ENCODE measurements around the gene EMILIN2.
A peak's percentile ranks its signal among the peaks of the same experiment; 100 is the strongest.
"Not testable (repeated sequence)": the region's sequence is repeated elsewhere in the genome, so short reads cannot be mapped to it uniquely, and the experiment has no call there.

Gene EMILIN2

DNA sequence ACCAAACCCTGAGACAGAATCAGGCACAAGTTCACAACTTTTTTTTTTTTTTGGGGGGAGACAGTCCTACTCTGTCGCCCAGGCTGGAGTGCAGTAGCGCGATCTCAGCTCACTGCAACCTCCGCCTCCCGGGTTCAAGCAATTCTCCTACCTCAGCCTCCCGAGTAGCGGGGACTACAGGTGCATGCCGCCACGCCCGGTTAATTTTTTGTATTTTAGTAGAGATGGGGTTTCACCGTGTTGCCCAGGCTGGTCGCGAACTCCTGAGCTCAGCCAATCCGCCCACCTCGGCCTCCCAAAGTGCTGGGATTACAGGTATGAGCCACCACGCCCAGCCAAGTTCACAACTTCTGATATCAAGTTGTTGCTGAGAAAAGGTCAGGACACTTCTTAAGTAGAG lies 68.7 kb downstream of the EMILIN2 start:
- H3K27ac Mint-ChIP-seq; ATAC-seq (replicated peaks); H3K4me3 Mint-ChIP-seq; DNase-seq; H3K27me3 Mint-ChIP-seq; H3K9me3 Mint-ChIP-seq: not testable (repeated sequence)
- Mint-ChIP-seq H3K4me1 (peaks cover 29 to 42% of the 10 kb centered on the region in 2 donors), H3K36me3 (peaks cover 45 to 68% of the 10 kb centered on the region in 2 donors)

DNA sequence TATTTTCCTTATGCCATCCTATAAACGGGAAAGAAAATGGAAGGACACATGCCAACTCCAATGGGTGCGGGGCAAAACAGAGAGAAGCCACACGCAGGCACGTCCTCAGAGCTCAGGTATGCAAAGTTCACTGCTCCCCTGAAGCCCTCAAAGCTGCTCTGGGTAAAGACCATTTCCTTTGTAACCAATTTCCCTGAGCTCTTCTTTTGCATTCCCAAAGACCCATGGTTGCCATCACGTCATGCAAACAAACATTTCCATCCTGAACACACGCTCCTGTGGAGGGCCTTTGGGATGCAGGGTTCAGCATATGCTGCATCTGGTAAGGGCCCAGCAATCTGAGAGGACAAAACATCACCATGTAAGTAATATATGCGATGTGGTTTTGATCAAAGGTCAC lies 69.4 kb downstream of the EMILIN2 start:
- Mint-ChIP-seq H3K4me3 (peak overlapping the region; percentile 2 to 25), H3K27ac (peak overlapping the region; percentile 85), H3K9me3 (no peaks in the 10 kb centered on the region), H3K4me1 (peaks cover 28 to 42% of the 10 kb centered on the region in 2 donors), H3K36me3 (peaks cover 49 to 68% of the 10 kb centered on the region in 2 donors), H3K27me3 (no peaks in the 10 kb centered on the region)
- DNase-seq, result no peak
- ATAC-seq (replicated peaks), result no peak

GRCh38 chr18:2917259-2918047 lies 70.6 kb downstream of the EMILIN2 start:
- no peaks in the 10 kb centered on the region for H3K27me3 Mint-ChIP-seq
- DNase-seq (no peak), ATAC-seq (replicated peaks) (peak; percentile 79 to 81)
- H3K36me3 Mint-ChIP-seq, result peaks cover 53 to 66% of the 10 kb centered on the region in 2 donors
- H3K4me3 Mint-ChIP-seq, result peak overlapping the region; percentile 61 to 67
- H3K4me1 Mint-ChIP-seq, result peaks cover 28 to 42% of the 10 kb centered on the region in 2 donors
- no peaks in the 10 kb centered on the region for H3K9me3 Mint-ChIP-seq
- peak overlapping the region; percentile 93 for H3K27ac Mint-ChIP-seq

DNA sequence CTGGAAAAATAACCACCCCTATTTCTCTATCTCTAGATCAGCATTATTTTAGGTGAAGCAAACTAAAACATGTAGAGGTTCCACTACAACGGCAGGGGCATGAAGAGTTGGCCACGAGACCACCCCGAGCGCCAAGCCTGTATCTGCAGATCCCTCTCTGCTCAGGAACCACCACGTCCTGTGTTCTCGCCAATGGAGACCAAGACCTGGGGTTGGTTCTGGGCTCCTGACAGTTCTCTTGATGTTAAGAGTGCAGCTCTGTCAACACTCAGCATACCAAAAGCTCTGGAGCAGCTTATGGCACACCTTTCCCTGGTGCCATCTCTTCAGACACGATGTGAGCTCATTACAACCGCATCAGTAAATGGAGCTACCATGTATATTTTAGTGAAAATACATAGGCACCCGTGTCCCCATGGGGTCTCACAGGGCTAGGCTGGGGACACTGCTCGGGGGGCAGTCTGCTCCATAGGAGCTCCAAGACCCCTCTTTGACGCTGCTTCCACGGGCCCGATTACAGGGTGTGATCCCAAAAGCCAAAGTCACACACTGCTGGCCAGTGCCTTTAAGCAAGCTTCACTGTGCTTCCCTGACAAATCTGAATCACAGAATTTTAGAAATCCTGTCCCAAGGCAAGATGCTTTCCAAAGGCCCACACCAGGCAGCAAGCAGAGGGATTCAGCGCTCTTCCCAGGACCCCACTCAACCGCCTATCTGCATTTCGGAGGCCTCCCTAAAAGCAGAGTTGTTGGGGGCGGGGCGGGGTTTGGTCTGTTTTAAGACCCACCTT lies 72.2 kb downstream of the EMILIN2 start:
- peaks cover 21 to 32% of the 10 kb centered on the region in 2 donors for H3K4me1 Mint-ChIP-seq
- H3K4me3 Mint-ChIP-seq, result no peak overlapping the region
- H3K9me3 Mint-ChIP-seq, result no peaks in the 10 kb centered on the region
- ATAC-seq (replicated peaks), result no peak
- H3K27me3 Mint-ChIP-seq, result no peaks in the 10 kb centered on the region
- peaks cover 55 to 60% of the 10 kb centered on the region in 2 donors for H3K36me3 Mint-ChIP-seq
- no peak for DNase-seq
- no peak overlapping the region for H3K27ac Mint-ChIP-seq

DNA sequence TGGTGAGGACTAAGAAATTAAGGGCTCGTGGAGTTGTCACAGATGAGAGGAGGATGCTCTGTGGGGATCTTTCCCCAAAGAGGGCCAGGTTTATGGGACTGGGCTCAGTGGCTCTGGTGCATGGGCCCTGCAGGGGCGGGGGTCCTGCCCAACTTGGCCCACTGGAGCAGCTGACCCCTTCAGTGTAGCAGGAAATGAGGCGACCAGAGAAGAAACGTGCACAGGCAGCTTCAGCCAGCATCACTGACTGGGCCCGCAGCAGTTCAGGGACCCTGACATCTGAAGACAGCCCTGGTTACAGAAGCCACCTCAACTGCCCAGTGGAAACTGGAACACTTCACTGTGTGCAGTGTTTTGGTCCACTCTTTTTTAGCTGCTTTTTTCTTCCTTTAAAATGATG lies 72.8 kb downstream of the EMILIN2 start:
- DNase-seq (no peak), ATAC-seq (replicated peaks) (no peak)
- Mint-ChIP-seq H3K4me3 (no peak overlapping the region), H3K27ac (no peak overlapping the region), H3K9me3 (no peaks in the 10 kb centered on the region), H3K27me3 (no peaks in the 10 kb centered on the region), H3K36me3 (peaks cover 48 to 59% of the 10 kb centered on the region in 2 donors), H3K4me1 (peaks cover 21 to 26% of the 10 kb centered on the region in 2 donors)

DNA sequence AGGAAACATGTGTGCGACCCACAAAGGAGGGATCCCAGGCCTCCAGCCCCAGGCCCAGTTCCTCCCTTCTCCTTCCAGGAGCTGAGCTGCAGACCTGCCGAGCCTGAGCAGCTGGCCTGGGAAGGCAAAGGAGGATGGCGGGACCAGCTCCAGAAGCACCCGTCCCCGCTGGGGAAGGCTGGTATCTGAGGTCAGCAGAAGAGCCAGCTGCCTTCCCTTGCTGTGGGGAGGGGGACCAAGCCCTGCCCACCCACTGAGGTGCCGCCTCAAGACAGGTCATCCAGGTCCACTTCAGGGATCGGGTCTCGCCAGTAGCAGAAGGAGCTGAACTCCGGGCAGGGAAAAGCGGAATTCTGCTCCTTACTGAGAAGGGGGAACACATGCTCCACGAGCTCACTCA lies 73.2 kb downstream of the EMILIN2 start:
- Mint-ChIP-seq H3K4me1 (peaks cover 21 to 26% of the 10 kb centered on the region in 2 donors), H3K27ac (no peak overlapping the region), H3K4me3 (no peak overlapping the region), H3K9me3 (no peaks in the 10 kb centered on the region), H3K36me3 (peaks cover 48 to 59% of the 10 kb centered on the region in 2 donors), H3K27me3 (no peaks in the 10 kb centered on the region)
- ATAC-seq (replicated peaks), result no peak
- no peak for DNase-seq

GRCh38 chr18:2920546-2921343 lies 73.9 kb downstream of the EMILIN2 start:
- H3K4me1 Mint-ChIP-seq, result peaks cover 21 to 26% of the 10 kb centered on the region in 2 donors
- ATAC-seq (replicated peaks) (no peak), DNase-seq (no peak)
- peak overlapping the region; percentile 6 for H3K27ac Mint-ChIP-seq
- H3K27me3 Mint-ChIP-seq, result no peaks in the 10 kb centered on the region
- no peaks in the 10 kb centered on the region for H3K9me3 Mint-ChIP-seq
- H3K36me3 Mint-ChIP-seq, result peaks cover 49 to 59% of the 10 kb centered on the region in 2 donors
- H3K4me3 Mint-ChIP-seq, result peak overlapping the region in 1 of 2 donors; percentile 13

DNA sequence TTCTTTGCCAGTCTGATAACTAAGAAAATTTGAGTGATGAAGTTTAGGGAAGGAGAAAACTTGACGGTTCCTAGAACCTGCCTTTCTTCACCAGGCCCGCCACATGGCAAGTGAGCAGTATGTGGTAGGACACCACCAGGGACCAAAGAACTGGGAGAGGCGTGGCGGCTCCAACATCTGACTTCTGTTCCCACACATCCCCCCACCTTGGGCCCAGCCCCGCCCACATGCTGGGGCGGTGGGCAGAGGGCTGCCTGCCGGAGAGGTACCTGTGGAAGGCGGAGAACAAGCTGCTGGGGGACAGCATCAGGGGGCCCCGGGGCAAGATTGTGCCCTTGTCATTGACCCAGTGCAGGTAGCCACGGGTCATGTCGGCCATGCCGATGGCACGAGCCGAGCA lies 75.0 kb downstream of the EMILIN2 start:
- Mint-ChIP-seq H3K27ac (no peak overlapping the region), H3K36me3 (peaks cover 49 to 56% of the 10 kb centered on the region in 2 donors), H3K4me1 (peaks cover 11 to 17% of the 10 kb centered on the region in 2 donors), H3K27me3 (no peaks in the 10 kb centered on the region), H3K9me3 (no peaks in the 10 kb centered on the region), H3K4me3 (no peak overlapping the region)
- ATAC-seq (replicated peaks) (no peak), DNase-seq (no peak)

- no peak overlapping the region for H3K4me3 Mint-ChIP-seq
- no peak for DNase-seq
- no peak overlapping the region for H3K27ac Mint-ChIP-seq
- no peaks in the 10 kb centered on the region for H3K9me3 Mint-ChIP-seq
- peaks cover 47 to 53% of the 10 kb centered on the region in 2 donors for H3K36me3 Mint-ChIP-seq
- H3K4me1 Mint-ChIP-seq, result peaks cover 0 to under 1% of the 10 kb centered on the region in 2 donors
- ATAC-seq (replicated peaks), result no peak
- no peaks in the 10 kb centered on the region for H3K27me3 Mint-ChIP-seq
Observed at GRCh38 chr18:2923464-2923863, 76.7 kb downstream of the EMILIN2 start.

DNA sequence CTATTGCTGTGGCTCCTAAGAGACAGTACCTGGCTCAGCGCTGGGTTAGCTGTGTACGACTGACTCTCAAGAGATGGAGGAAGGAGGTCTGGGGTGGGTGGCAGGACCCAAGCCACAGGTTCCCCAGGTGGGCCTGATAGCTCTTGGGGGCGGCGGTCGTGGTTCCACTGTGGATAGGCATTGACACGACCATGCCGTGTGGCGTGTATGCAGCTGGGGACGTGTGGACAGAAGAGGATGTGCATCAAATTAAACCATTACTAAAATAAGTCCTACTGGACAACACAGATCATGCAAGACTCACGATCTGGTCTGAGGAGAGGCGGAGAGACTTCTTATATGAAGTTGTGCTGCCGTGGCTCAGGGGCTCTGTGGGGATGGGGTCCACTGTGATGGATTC lies 78.1 kb downstream of the EMILIN2 start:
- no peaks in the 10 kb centered on the region for H3K4me1 Mint-ChIP-seq
- ATAC-seq (replicated peaks) (no peak), DNase-seq (no peak)
- H3K36me3 Mint-ChIP-seq, result peaks cover 47 to 49% of the 10 kb centered on the region in 2 donors
- no peaks in the 10 kb centered on the region for H3K9me3 Mint-ChIP-seq
- H3K27ac Mint-ChIP-seq, result peak overlapping the region; percentile 62
- H3K4me3 Mint-ChIP-seq, result no peak overlapping the region
- no peaks in the 10 kb centered on the region for H3K27me3 Mint-ChIP-seq

GRCh38 chr18:2926528-2926927 lies 79.7 kb downstream of the EMILIN2 start:
- Mint-ChIP-seq H3K4me1 (no peaks in the 10 kb centered on the region), H3K4me3 (no peak overlapping the region), H3K36me3 (peaks cover 33 to 36% of the 10 kb centered on the region in 2 donors), H3K27me3 (no peaks in the 10 kb centered on the region), H3K27ac (no peak overlapping the region), H3K9me3 (no peaks in the 10 kb centered on the region)
- no peak for ATAC-seq (replicated peaks)
- no peak for DNase-seq

DNA sequence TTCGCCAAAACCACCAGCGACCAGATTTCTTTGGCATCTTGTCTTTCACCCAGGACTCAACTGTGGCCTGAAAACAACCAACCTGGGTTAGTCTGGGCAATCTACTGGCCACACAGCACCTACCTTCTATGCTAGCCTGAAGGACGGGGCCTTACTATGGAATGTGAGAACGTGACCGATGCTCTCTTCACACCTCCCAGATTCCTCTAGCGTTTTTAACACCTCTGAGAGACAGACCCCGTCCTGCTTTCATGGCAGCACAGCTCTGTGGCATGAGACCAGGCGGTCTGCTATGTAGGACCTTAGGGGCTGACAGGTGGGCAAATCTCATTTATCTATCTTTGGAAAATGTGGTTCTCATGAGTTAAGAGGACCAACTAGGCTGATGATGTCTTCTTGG lies 80.9 kb downstream of the EMILIN2 start:
- Mint-ChIP-seq H3K36me3 (peaks cover 34% of the 10 kb centered on the region in 2 donors), H3K4me1 (peaks cover 5 to 6% of the 10 kb centered on the region in 2 donors), H3K9me3 (no peaks in the 10 kb centered on the region), H3K27ac (no peak overlapping the region), H3K27me3 (no peaks in the 10 kb centered on the region), H3K4me3 (no peak overlapping the region)
- no peak for DNase-seq
- no peak for ATAC-seq (replicated peaks)

DNA sequence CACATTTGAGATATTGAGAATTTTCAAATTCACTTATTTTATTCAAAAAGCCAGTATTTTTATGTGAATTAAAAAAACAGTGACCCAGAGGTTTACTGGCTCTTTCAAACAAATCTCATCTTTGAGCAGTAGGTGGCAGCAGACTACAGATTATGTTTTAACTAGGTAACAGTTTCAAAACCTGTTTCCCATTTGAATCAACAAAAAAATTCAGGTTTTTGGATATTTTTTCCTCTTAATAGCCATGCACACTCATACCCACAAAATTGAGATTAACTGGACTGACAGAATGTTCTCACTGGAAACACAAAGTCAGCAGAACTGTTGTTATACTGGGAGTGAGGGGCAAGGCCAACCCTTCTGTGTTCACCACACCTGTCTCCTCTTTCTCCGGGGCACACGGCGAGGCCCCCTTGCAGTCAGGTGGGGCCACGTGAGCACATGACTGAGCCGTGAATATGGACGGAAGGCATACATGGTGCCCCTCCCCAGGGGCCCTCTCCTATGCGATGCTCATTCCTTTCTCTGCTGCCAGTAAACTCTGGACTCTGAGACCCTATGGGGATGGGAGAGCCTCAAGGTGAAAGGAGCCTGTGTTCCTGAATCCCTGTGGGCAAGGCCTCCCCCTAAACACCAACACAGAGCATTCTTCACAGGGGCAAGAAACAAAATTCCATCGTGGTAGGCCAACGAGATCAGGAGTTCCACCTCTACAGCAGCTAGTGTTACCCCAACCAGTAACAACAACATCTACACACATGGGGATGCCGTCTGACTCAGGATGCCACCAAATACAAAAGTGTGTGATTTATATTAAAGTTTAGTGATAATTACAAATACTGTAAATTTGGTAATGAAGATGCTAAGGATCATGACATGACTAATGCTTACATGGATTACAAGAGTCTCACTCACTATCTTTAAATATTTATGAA lies 85.7 kb downstream of the EMILIN2 start:
- Mint-ChIP-seq H3K27me3 (no peaks in the 10 kb centered on the region), H3K27ac (peak overlapping the region; percentile 56), H3K36me3 (peaks cover 19 to 21% of the 10 kb centered on the region in 2 donors), H3K4me1 (peaks cover 9 to 16% of the 10 kb centered on the region in 2 donors), H3K9me3 (no peaks in the 10 kb centered on the region), H3K4me3 (no peak overlapping the region)
- ATAC-seq (replicated peaks) (peak; percentile 45 to 58), DNase-seq (no peak)
